SK-N-MC (cell line): ENCODE measurements around the gene AGAP1.

Experiments
- DNase-seq: peaks from one replicate; pipeline ENCODE4 v3.0.0-alpha.2; 2011; ENCODE audit warnings: low read depth, low spot score
- H3K27ac ChIP-seq: fragments of 200-600 bp; sonication (generic); 2 replicates; pipeline ENCODE4 v1.5.1; 2016; ENCODE audit warnings: mixed run types
- H3K36me3 ChIP-seq: fragments of 200-600 bp; sonication (generic); 2 replicates; pipeline ENCODE4 v1.6.1; 2017; ENCODE audit warnings: antibody characterized with exemption, low read length, mixed read lengths; ENCODE audit not compliant: insufficient read depth
- H3K4me3 ChIP-seq: fragments of 200-600 bp; sonication (generic); 2 replicates; pipeline ENCODE4 v1.5.1; 2016
- H3K9ac ChIP-seq: fragments of 200-600 bp; sonication (generic); 2 replicates; pipeline ENCODE4 v1.8.0; 2017; ENCODE audit warnings: mixed run types, mixed read lengths; ENCODE audit not compliant: insufficient read length
- H3K9me3 ChIP-seq: fragments of 200-600 bp; sonication (generic); 2 replicates; pipeline ENCODE4 v1.6.1; 2017; ENCODE audit warnings: low read depth, mild to moderate bottlenecking, antibody characterized with exemption, low read length, moderate library complexity, mixed read lengths
- EZH2 ChIP-seq: fragments of 200-600 bp; sonication (generic); IDR thresholded peaks from one replicate; pipeline ENCODE4 v1.6.1; 2017; ENCODE audit warnings: antibody characterized with exemption
- FOXP2 ChIP-seq: optimal IDR thresholded peaks from 2 replicates; pipeline ENCODE3; 2011; ENCODE audit warnings: mild to moderate bottlenecking, moderate library complexity; ENCODE audit not compliant: insufficient read depth; ENCODE audit errors: extremely low read length, control extremely low read depth
- POLR2AphosphoS5 ChIP-seq: IDR thresholded peaks from 2 replicates; pipeline ENCODE4 v1.6.1; 2012; ENCODE audit warnings: mild to moderate bottlenecking, low read depth, low read length, borderline replicate concordance

The AGAP1 gene

DNA sequence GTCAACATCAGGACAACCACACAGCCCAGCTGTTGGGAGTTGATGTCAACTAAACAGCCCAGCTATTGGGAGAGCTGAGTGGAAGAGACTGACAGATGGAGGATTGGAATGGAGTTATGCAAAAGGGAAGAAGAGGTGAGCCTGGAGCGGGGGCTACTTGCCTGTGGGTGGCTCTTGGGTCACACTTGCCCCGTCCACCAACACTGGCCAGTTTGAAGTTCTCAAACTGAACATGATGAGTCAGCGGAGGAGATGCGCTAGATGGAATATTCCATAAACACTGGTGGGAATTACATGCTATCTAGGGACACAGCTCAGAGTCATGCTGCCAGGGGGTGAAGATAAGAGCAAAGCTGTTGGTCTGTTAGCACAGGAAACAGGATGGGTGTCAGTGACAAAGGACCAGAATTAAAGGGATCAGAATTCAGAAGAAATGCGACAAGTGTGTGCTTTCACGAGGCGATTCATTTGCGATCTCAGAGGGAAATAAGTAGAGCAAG, 33.2 kb upstream of the AGAP1 start:
- Histone ChIP-seq H3K9me3 (no peaks in the 10 kb centered on the region), H3K4me3 (no peak overlapping the region), H3K9ac (no peak overlapping the region), H3K36me3 (no peaks in the 10 kb centered on the region), H3K27ac (no peak overlapping the region)
- no peak for TF ChIP-seq FOXP2
- TF ChIP-seq EZH2 = no peak
- no peak for TF ChIP-seq POLR2AphosphoS5
- DNase-seq = no peak

DNA sequence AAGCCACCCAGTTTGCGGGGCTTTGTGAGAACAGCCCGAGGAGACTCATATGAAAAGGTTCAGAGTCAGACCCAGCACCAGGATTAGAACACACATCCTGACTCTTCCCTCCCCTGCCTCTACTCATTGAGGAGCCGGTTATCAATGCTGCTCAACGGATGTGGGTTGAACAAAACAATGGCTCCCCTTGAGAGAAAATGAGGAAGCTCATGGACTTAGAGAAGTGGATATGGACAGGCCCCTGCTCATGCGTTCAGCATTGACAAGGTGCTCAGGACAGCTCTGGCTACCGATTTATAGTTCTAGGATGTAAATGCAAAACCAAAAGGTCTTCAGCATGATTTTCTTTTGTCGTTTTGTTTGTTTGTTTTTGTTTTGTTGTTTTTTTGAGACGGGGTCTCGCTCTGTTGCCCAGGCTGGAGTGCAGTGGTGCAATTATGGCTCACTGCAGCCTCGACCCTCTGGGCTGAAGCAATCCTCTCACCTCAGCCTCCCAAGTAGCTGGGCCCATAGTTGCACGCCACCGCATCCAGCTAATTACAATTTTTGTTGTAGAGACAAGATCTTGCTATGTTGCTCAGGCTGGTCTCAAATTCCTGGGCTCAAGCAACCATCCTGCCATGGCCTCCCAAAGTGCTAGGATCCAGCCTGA, 32.0 kb upstream of the AGAP1 start:
- no peak for DNase-seq
- no peaks in the 10 kb centered on the region for H3K36me3 ChIP-seq
- H3K27ac ChIP-seq = no peak overlapping the region
- no peak for TF ChIP-seq POLR2AphosphoS5
- no peak for TF ChIP-seq FOXP2
- no peak for TF ChIP-seq EZH2
- H3K9ac ChIP-seq = no peak overlapping the region
- no peaks in the 10 kb centered on the region for H3K9me3 ChIP-seq
- H3K4me3 ChIP-seq = no peak overlapping the region

DNA sequence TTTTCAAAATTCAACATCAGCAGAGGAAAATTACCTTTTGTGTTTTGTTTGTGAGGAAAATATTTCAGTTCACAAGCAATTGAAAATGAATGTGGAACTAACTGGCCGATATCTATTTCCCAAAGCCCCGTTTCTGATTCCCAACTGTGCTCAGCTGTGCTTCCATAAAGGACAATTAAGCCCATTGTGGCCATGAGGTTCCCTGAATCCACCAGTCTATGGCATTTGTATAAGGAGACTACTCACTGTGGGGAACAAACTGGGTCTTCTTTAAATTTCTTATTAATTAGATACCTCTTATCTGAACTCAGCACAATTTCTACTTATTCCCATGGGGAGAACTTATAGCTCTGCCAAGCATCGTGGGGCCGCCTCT, 31.4 kb upstream of the AGAP1 start:
- Histone ChIP-seq H3K27ac (no peak overlapping the region), H3K9ac (no peak overlapping the region), H3K36me3 (no peaks in the 10 kb centered on the region), H3K9me3 (no peaks in the 10 kb centered on the region), H3K4me3 (no peak overlapping the region)
- TF ChIP-seq EZH2 (no peak), FOXP2 (no peak), POLR2AphosphoS5 (no peak)
- DNase-seq = no peak

DNA sequence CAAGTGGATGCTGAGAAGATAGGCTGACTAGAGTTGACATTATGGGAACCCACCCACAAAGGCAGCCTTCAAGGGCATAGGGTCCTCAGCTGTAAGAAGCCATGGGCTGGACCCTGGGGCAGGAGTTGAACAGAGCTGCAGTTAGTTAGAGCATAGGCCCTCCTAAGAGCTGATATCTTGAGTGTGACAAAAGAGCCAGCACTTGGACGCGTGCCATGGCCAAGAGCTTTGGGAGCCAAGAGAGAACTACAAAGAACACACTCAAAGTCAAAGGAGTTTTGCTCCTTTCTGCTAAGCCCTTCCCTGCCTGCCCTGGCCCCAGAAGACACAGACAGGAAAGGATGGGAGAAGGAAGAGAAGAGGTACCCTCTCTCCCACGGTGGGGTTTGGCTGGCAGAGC, 29.9 kb upstream of the AGAP1 start:
- TF ChIP-seq FOXP2 (no peak), POLR2AphosphoS5 (no peak), EZH2 (no peak)
- DNase-seq = no peak
- Histone ChIP-seq H3K27ac (no peak overlapping the region), H3K36me3 (no peaks in the 10 kb centered on the region), H3K9ac (no peak overlapping the region), H3K4me3 (no peak overlapping the region), H3K9me3 (no peaks in the 10 kb centered on the region)

DNA sequence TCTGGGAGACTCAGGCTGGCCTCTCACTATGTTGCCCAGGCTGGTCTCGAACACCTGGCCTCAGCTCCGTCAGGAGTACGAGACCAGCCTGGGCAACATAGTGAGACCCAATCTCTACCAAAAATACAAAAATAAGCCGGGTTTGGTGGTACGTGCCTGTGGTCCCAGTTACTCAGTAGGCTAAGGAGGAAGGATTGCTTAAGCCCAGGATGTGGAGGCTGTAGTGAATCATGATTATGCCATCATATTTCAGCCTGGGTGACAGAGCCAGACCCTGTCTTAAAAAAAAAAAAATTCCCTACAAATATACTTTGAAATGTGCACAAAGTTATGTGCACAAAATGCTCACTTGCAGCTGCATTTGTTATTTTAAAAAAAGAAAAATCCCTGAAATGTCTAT, 26.3 kb upstream of the AGAP1 start:
- H3K4me3 ChIP-seq = no peak overlapping the region
- H3K27ac ChIP-seq = no peak overlapping the region
- H3K36me3 ChIP-seq = no peaks in the 10 kb centered on the region
- H3K9ac ChIP-seq = no peak overlapping the region
- TF ChIP-seq POLR2AphosphoS5 = no peak
- TF ChIP-seq EZH2 = no peak
- no peak for DNase-seq
- no peaks in the 10 kb centered on the region for H3K9me3 ChIP-seq

DNA sequence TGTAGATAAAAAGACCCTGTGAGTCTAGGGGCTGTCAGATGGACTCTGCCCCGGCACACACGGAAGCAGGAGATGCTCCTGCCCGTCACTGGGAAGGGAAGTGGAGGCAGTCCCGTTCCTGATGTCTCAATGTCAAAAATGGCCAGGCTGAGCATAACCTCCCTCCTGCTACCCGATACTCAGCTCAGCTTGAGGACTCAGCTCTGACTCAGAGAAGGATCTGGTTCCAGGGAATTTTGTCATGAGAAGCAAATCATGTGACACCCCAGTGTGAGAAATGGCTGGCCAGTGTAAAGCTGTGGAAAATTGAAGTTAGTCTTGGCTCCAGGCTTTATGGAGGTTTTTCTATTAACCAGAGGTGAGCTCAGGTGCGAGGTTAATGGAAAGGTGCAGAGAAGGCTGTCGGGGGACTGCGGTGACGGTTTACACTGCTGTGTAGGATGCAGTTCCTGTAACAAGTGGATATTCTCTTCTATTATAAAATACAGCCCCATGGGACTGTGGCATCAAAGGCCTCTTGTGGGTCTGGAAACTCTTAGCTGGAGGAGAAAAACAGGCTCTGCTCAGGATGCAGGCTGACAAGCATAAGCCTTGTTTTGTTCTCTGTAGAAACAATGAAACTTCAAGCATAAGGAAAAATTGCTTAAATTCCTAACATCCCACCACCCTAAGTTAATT, 24.7 kb upstream of the AGAP1 start:
- Histone ChIP-seq H3K27ac (no peak overlapping the region), H3K9me3 (no peaks in the 10 kb centered on the region), H3K36me3 (no peaks in the 10 kb centered on the region), H3K4me3 (no peak overlapping the region), H3K9ac (no peak overlapping the region)
- DNase-seq = no peak
- TF ChIP-seq POLR2AphosphoS5 (no peak), FOXP2 (no peak), EZH2 (no peak)

DNA sequence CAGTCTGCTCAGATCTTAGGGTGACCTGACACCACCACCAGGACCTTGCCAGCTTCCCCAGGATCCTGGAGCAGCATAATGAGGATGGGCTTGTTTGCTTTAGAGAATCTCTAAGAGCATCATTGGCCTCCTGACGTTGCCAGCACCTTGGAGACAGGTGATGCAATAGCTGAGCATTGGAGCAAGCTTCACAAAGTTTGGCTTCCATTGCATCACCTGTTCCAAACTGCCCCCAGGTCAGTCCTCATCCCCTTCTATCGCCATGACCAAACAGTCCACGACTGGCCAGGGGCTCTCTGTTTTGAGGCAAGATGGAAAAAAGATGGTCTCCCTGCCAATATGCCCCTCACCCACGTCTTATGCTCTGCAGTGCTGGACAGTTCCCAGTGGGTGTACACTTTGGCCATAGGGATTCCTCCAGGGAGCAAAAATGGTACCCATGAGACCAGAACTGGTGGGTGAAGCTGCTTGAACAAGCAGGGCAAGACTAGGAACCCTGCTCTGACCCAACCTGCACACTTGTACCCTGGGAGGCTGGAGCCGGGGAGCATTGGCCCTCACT, 22.6 kb upstream of the AGAP1 start:
- Histone ChIP-seq H3K27ac (no peak overlapping the region), H3K36me3 (no peaks in the 10 kb centered on the region)
- no peak for DNase-seq

DNA sequence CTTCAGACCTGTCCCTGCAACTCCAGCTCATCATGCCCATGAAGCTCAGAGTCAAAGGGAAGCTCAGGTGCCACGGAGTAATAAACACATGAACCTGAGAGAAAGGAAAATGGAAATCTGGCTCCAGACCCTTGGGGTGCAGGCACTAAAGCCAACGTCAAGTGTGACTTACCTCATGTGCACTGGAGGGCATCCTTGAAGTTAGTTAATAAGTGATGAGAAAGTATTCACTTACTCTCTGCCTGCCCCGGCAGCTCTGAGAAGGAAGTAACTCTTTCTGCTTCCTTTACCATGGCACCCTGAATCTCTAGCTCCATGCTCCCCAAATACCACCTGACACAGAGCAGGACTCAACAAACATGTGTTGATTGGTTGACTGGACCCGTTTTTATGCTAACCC, 21.4 kb upstream of the AGAP1 start:
- Histone ChIP-seq H3K9ac (no peak overlapping the region), H3K36me3 (no peaks in the 10 kb centered on the region), H3K27ac (no peak overlapping the region), H3K9me3 (no peaks in the 10 kb centered on the region), H3K4me3 (no peak overlapping the region)
- no peak for TF ChIP-seq EZH2
- no peak for DNase-seq

More for the DNA sequence above, 22.6 kb upstream of the AGAP1 start:
- no peaks in the 10 kb centered on the region for H3K9me3 ChIP-seq
- no peak overlapping the region for H3K4me3 ChIP-seq
- H3K9ac ChIP-seq = no peak overlapping the region
- no peak for TF ChIP-seq FOXP2
- no peak for TF ChIP-seq EZH2
- TF ChIP-seq POLR2AphosphoS5 = no peak

DNA sequence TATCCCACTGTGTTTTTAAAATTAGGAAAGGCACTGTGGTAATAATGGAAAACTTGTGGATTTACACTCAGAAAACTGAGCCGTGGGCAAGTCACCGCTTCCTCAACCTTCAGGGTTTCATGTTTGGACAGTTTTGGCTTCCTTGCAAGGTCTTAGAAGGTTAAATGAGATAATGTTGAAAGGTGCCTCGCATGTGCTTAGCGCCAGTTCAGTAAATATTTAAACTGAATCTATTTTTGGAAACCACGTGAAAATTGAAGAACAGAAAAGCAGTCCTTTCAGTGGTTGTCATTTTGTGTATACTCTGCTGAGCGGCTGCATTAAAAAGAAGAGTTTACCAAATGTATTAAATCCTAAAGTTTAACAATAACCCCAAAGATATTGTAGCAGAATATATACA, 15.2 kb upstream of the AGAP1 start:
- no peaks in the 10 kb centered on the region for H3K9me3 ChIP-seq
- H3K4me3 ChIP-seq = no peak overlapping the region
- H3K36me3 ChIP-seq = no peaks in the 10 kb centered on the region
- no peak overlapping the region for H3K27ac ChIP-seq
- H3K9ac ChIP-seq = no peak overlapping the region
- TF ChIP-seq FOXP2 (no peak), POLR2AphosphoS5 (no peak), EZH2 (no peak)
- no peak for DNase-seq

DNA sequence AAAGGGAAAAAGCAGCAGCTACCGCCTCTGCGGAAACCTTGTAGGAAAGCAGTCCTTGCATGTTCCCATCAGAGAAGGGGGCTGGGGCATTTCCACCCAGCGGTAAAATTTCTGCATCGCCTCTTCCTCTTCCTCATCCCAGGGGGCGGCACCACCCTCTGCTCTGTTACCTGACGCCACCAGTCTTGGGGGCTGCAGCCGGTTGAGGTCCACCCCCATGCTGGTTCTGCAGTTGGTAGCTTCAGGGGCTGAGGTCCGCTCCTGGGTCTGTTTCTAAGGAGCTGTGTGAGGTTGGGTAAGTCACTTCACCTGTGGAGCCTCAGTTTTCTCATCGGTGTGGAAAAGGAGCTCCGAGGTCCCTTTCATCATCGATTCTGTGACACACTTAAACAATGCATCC, 14.2 kb upstream of the AGAP1 start:
- Histone ChIP-seq H3K4me3 (no peak overlapping the region), H3K9me3 (no peaks in the 10 kb centered on the region), H3K9ac (no peak overlapping the region), H3K36me3 (no peaks in the 10 kb centered on the region), H3K27ac (no peak overlapping the region)
- TF ChIP-seq POLR2AphosphoS5 (no peak), EZH2 (no peak), FOXP2 (no peak)
- no peak for DNase-seq
